Tibial nerve (tissue), 4 donors: ENCODE results near the gene NARS2. TPM values are rescaled to one million over a fixed set of nuclear protein-coding genes. Genes with fewer than 3 reads are reported as not detected.

ENCODE experiments used
- DNase-seq, 2 donors: peaks; one replicate each; pipeline ENCODE4 v3.0.0-alpha.2; 2019; ENCODE audit warnings: low spot score in 2 of 2
- H3K27ac ChIP-seq, 4 donors: fragments of 200-600 bp; sonication (generic) in 3 of 4; one replicate each; pipeline ENCODE4 v1.5.1; 2017 to 2019; ENCODE audit warnings: mild to moderate bottlenecking in 1 of 4
- H3K27me3 ChIP-seq, 2 donors: fragments of 200-600 bp; sonication (generic) in 1 of 2; one replicate each; pipeline versions ENCODE4 v1.5.1 to v1.6.0; 2017 to 2019
- H3K36me3 ChIP-seq, 3 donors: fragments of 200-600 bp; sonication (generic); one replicate each; pipeline ENCODE4 v1.5.1; 2018 to 2019
- H3K4me1 ChIP-seq, 4 donors: fragments of 200-600 bp; sonication (generic) in 3 of 4; one replicate each; pipeline ENCODE4 v1.5.1; 2017 to 2019
- H3K4me3 ChIP-seq, 4 donors: fragments of 200-600 bp; sonication (generic) in 3 of 4; one replicate each; pipeline ENCODE4 v1.5.1; 2017 to 2019; ENCODE audit warnings: mild to moderate bottlenecking in 1 of 4, moderate library complexity in 1 of 4
- H3K9me3 ChIP-seq, 4 donors: fragments of 200-600 bp; sonication (generic) in 3 of 4; one replicate each; pipeline ENCODE4 v1.5.1; 2017 to 2019
- EP300 ChIP-seq, 2 donors: sonication (generic); formaldehyde crosslinking; IDR thresholded peaks; one replicate each; pipeline ENCODE4 v1.6.1; 2017; ENCODE audit warnings: antibody characterized with exemption in 2 of 2, mild to moderate bottlenecking in 1 of 2
- POLR2A ChIP-seq, 2 donors: fragments of 450-650 bp; IDR thresholded peaks; one replicate each; pipeline ENCODE4 v1.6.1; 2017; ENCODE audit warnings: antibody characterized with exemption in 2 of 2, mild to moderate bottlenecking in 2 of 2, moderate library complexity in 2 of 2
- WGBS, 2 donors: methylation state at CpG; one replicate each; pipeline ENCODE4 v1.1.5; 2018; 5-methylcytosine and 5-hydroxymethylcytosine counted together
- total RNA-seq, 4 donors: library from RNA; depleted of rRNA; stranded (reverse); fragments of >200 nt; gene quantifications; one replicate each; pipeline ENCODE4 v1.1.0, GENCODE V29; 2016
- TF ChIP-seq, protein P1 (sequence below), 5 experiments: fragments of 200-600 bp in 3 of 5; fragments of 450-650 bp in 2 of 5; sonication (generic) in 3 of 5; IDR thresholded peaks; one replicate each; pipeline ENCODE4 v1.5.1; 2016 to 2019; ENCODE audit warnings: antibody characterized with exemption in 5 of 5, mild to moderate bottlenecking in 3 of 5, moderate library complexity in 2 of 5

Gene NARS2
- total RNA-seq, 4 donors from 2014 or later = 16.5 to 23.8 (median 19.2) TPM

- no peak for DNase-seq
- Histone ChIP-seq H3K27me3 (no peaks in the 10 kb centered on the region), H3K4me3 (no peak overlapping the region), H3K4me1 (no peaks in the 10 kb centered on the region), H3K27ac (no peak overlapping the region), H3K9me3 (no peaks in the 10 kb centered on the region), H3K36me3 (peaks cover 0 to 11% (median 0%) of the 10 kb centered on the region in 3 donors)
- TF ChIP-seq, protein P1, sequence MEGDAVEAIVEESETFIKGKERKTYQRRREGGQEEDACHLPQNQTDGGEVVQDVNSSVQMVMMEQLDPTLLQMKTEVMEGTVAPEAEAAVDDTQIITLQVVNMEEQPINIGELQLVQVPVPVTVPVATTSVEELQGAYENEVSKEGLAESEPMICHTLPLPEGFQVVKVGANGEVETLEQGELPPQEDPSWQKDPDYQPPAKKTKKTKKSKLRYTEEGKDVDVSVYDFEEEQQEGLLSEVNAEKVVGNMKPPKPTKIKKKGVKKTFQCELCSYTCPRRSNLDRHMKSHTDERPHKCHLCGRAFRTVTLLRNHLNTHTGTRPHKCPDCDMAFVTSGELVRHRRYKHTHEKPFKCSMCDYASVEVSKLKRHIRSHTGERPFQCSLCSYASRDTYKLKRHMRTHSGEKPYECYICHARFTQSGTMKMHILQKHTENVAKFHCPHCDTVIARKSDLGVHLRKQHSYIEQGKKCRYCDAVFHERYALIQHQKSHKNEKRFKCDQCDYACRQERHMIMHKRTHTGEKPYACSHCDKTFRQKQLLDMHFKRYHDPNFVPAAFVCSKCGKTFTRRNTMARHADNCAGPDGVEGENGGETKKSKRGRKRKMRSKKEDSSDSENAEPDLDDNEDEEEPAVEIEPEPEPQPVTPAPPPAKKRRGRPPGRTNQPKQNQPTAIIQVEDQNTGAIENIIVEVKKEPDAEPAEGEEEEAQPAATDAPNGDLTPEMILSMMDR (IDR thresholded peaks at IDR 0.05) = no peak
- no peak for TF ChIP-seq EP300 (IDR thresholded peaks at IDR 0.05)
- no peak for TF ChIP-seq POLR2A (IDR thresholded peaks at IDR 0.05)
- WGBS, 2 donors = 59 to 70% methylated on average over 1 of the region's 1 CpG
Observed at GRCh38 chr11:78432956-78433355, 141.7 kb downstream of the NARS2 start.

DNA sequence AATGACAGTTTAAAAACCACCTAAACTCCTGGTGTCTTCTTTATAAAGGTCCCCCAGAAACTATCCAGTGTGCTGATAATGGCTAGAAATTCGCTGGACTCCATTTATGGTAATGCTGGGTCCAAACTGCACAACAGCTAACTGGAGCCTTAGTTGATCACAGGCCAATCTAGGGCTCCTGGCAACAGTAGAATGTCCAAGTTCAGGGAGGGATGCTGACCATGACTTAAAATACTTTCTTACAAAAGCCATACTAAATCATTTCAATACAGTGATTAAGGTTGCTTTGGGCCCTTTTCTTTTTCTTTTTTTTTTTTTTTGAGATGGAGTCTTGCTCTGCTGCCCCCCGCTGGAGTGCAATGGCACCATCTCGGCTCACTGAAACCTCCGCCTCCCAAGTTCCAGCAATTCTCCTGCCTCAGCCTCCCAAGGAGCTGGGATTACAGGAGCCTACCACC, 142.6 kb downstream of the NARS2 start:
- no peak overlapping the region for H3K27ac ChIP-seq
- peaks cover 0 to 11% (median 0%) of the 10 kb centered on the region in 3 donors for H3K36me3 ChIP-seq
- no peak overlapping the region for H3K4me3 ChIP-seq
- TF ChIP-seq, protein P1 (IDR thresholded peaks at IDR 0.05) = peak in 4 of 5 experiments; percentile 16 to 32 (median 22)
- no peak for TF ChIP-seq POLR2A (IDR thresholded peaks at IDR 0.05)
- H3K9me3 ChIP-seq = no peaks in the 10 kb centered on the region
- 81% methylated on average over 4 of the region's 4 CpGs for WGBS, 2 donors
- H3K4me1 ChIP-seq = no peaks in the 10 kb centered on the region
- DNase-seq = no peak
- no peaks in the 10 kb centered on the region for H3K27me3 ChIP-seq

GRCh38 chr11:78429660-78430059, 145.0 kb downstream of the NARS2 start:
- Histone ChIP-seq H3K9me3 (no peaks in the 10 kb centered on the region), H3K27me3 (no peaks in the 10 kb centered on the region), H3K27ac (no peak overlapping the region), H3K4me1 (peaks cover 0 to 6% (median 0%) of the 10 kb centered on the region in 4 donors), H3K36me3 (peaks cover 0 to 11% (median 0%) of the 10 kb centered on the region in 3 donors), H3K4me3 (no peak overlapping the region)
- no peak for TF ChIP-seq POLR2A (IDR thresholded peaks at IDR 0.05)
- TF ChIP-seq EP300 (IDR thresholded peaks at IDR 0.05) = no peak
- TF ChIP-seq, protein P1 (IDR thresholded peaks at IDR 0.05) = no peak
- 69 to 80% methylated on average over 4 of the region's 4 CpGs for WGBS, 2 donors
- DNase-seq = no peak

- H3K9me3 ChIP-seq = no peaks in the 10 kb centered on the region
- peaks cover 0 to 11% (median 0%) of the 10 kb centered on the region in 3 donors for H3K36me3 ChIP-seq
- H3K4me3 ChIP-seq = no peak overlapping the region
- TF ChIP-seq, protein P1 (IDR thresholded peaks at IDR 0.05) = no peak
- no peak for TF ChIP-seq EP300 (IDR thresholded peaks at IDR 0.05)
- no peak for TF ChIP-seq POLR2A (IDR thresholded peaks at IDR 0.05)
- H3K4me1 ChIP-seq = peaks cover 0 to 6% (median 0%) of the 10 kb centered on the region in 4 donors
- H3K27ac ChIP-seq = no peak overlapping the region
- no peaks in the 10 kb centered on the region for H3K27me3 ChIP-seq
- no peak for DNase-seq
Observed at GRCh38 chr11:78429209-78429608, 145.5 kb downstream of the NARS2 start.

GRCh38 chr11:78428773-78429172, 145.9 kb downstream of the NARS2 start:
- Histone ChIP-seq H3K27ac (no peak overlapping the region), H3K36me3 (peaks cover 0 to 11% (median 0%) of the 10 kb centered on the region in 3 donors), H3K4me3 (no peak overlapping the region), H3K27me3 (no peaks in the 10 kb centered on the region), H3K4me1 (peaks cover 0 to 6% (median 0%) of the 10 kb centered on the region in 4 donors), H3K9me3 (no peaks in the 10 kb centered on the region)
- WGBS, 2 donors = 79 to 86% methylated on average over 3 of the region's 3 CpGs
- TF ChIP-seq, protein P1 (IDR thresholded peaks at IDR 0.05) = no peak
- no peak for TF ChIP-seq EP300 (IDR thresholded peaks at IDR 0.05)
- no peak for TF ChIP-seq POLR2A (IDR thresholded peaks at IDR 0.05)
- DNase-seq = no peak
